Measurements from ENCODE around the gene MAML2.

Gene MAML2

DNA sequence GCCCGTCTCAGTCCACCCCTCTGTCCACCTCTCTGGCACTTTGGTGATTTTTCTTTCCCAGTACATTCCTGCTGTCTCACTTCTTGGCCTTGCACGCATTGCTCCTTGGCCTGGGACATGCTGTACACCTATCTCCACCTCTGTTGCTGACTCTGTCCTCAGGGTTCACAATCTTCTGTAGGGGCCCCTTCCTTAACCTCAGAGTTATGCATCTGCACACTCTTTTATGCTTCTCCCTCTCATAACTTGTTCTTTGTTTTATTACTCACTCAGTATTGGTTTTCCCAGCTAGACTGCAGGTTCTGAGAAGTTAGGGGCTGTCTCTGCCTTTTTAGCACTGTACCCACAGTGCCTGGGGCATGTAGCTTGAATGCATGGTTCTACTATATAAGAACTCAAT is 279.9 kb downstream of the MAML2 start:
- H3K27ac ChIP-seq (ENCODE audit: low read length): no peak overlapping the region

DNA sequence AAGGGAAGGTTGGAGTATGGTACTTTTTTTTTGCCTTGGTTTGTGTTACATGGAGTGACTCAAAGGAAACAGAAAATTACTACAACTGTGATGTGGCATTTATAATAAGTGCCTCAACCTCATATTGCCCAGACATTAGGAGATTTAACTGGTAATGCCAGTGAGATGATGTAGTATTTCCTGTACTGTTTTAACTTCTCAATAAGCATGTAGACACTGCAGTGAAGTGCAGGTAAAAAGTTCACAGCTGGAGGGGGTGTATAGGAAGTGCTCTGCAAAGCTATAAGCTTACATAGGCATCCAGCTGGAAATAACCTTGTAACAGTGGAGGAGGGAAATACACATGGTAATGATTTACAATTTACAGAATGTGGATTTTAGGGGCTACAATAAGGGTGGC is 280.9 kb downstream of the MAML2 start:
- Histone ChIP-seq H3K36me3 (replicated peaks; ENCODE audit: insufficient read depth, low read length) (no peaks in the 10 kb centered on the region), H2AFZ (ENCODE audit: low read length) (no peak overlapping the region), H3K9ac (ENCODE audit: low read length) (no peak overlapping the region), H4K20me1 (ENCODE audit: insufficient read depth, low read length) (no peaks in the 10 kb centered on the region), H3K27me3 (replicated peaks; ENCODE audit: insufficient read depth, low read length) (no peaks in the 10 kb centered on the region), H3K79me2 (ENCODE audit: low read length) (no peaks in the 10 kb centered on the region), H3K4me1 (ENCODE audit: low read length) (peaks cover 15% of the 10 kb centered on the region; the same call in 1 of the 2 replicates), H3F3A (ENCODE audit: insufficient read depth, low read length) (no peaks in the 10 kb centered on the region), H3K9me2 (replicated peaks; ENCODE audit: insufficient read depth, low read length) (no peaks in the 10 kb centered on the region), H3K4me3 (ENCODE audit: low read length) (no peak overlapping the region), H3K9me3 (replicated peaks; ENCODE audit: insufficient read depth, low read length) (no peaks in the 10 kb centered on the region), H3K4me2 (ENCODE audit: low read depth, low read length) (no peak overlapping the region), H3K27ac (ENCODE audit: low read length) (no peak overlapping the region)
- peak; percentile 50 for DNase-seq
- TF ChIP-seq EZH2 (optimal IDR thresholded peaks at IDR 0.05; ENCODE audit: low read depth, low read length): no peak
- TF ChIP-seq, protein P1, sequence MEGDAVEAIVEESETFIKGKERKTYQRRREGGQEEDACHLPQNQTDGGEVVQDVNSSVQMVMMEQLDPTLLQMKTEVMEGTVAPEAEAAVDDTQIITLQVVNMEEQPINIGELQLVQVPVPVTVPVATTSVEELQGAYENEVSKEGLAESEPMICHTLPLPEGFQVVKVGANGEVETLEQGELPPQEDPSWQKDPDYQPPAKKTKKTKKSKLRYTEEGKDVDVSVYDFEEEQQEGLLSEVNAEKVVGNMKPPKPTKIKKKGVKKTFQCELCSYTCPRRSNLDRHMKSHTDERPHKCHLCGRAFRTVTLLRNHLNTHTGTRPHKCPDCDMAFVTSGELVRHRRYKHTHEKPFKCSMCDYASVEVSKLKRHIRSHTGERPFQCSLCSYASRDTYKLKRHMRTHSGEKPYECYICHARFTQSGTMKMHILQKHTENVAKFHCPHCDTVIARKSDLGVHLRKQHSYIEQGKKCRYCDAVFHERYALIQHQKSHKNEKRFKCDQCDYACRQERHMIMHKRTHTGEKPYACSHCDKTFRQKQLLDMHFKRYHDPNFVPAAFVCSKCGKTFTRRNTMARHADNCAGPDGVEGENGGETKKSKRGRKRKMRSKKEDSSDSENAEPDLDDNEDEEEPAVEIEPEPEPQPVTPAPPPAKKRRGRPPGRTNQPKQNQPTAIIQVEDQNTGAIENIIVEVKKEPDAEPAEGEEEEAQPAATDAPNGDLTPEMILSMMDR (IDR thresholded peaks at IDR 0.05; ENCODE audit: low read length): no peak
- no peak for TF ChIP-seq EZH2phosphoT487 (IDR thresholded peaks at IDR 0.05; ENCODE audit: low read length)

More for the DNA sequence above, 279.9 kb downstream of the MAML2 start:
- H3K4me1 ChIP-seq (ENCODE audit: low read length): peaks cover 10% of the 10 kb centered on the region; the same call in 1 of the 2 replicates
- no peaks in the 10 kb centered on the region for H3K27me3 ChIP-seq (replicated peaks; ENCODE audit: insufficient read depth, low read length)
- H2AFZ ChIP-seq (ENCODE audit: low read length): no peak overlapping the region
- H3K9me2 ChIP-seq (replicated peaks; ENCODE audit: insufficient read depth, low read length): no peaks in the 10 kb centered on the region
- H3K4me3 ChIP-seq (ENCODE audit: low read length): no peak overlapping the region
- H3K79me2 ChIP-seq (ENCODE audit: low read length): no peaks in the 10 kb centered on the region
- DNase-seq: no peak
- no peak overlapping the region for H3K4me2 ChIP-seq (ENCODE audit: low read depth, low read length)
- TF ChIP-seq EZH2 (optimal IDR thresholded peaks at IDR 0.05; ENCODE audit: low read depth, low read length) (no peak), EZH2phosphoT487 (IDR thresholded peaks at IDR 0.05; ENCODE audit: low read length) (no peak)
- TF ChIP-seq, protein P1 (IDR thresholded peaks at IDR 0.05; ENCODE audit: low read length): no peak
- H3K9me3 ChIP-seq (replicated peaks; ENCODE audit: insufficient read depth, low read length): no peaks in the 10 kb centered on the region
- H3K9ac ChIP-seq (ENCODE audit: low read length): no peak overlapping the region
- H4K20me1 ChIP-seq (ENCODE audit: insufficient read depth, low read length): no peaks in the 10 kb centered on the region
- no peaks in the 10 kb centered on the region for H3F3A ChIP-seq (ENCODE audit: insufficient read depth, low read length)
- H3K36me3 ChIP-seq (replicated peaks; ENCODE audit: insufficient read depth, low read length): no peaks in the 10 kb centered on the region

DNA sequence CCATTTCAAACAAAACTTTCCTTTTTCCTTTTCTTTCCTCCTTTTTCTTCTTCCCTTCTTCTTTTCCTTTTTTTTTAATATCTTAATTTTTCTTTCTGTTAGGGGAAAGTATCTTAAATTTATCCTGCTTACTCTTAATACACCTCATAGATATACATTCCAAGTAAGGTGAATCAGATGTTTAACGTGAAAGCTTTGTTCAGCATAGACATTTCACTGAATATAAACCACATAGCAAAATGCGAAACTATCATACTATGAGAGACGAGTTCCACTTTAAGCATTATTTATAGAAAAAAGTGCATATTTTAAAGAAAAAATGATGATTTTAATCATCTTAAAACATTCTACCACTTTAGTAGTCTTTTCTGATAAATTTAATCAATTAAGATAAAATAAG is 281.3 kb downstream of the MAML2 start:
- H3K4me3 ChIP-seq (ENCODE audit: low read length): no peak overlapping the region
- H3K9me3 ChIP-seq (replicated peaks; ENCODE audit: insufficient read depth, low read length): no peaks in the 10 kb centered on the region
- no peak overlapping the region for H3K27ac ChIP-seq (ENCODE audit: low read length)
- H3K36me3 ChIP-seq (replicated peaks; ENCODE audit: insufficient read depth, low read length): no peaks in the 10 kb centered on the region
- no peaks in the 10 kb centered on the region for H4K20me1 ChIP-seq (ENCODE audit: insufficient read depth, low read length)
- DNase-seq: no peak
- H3K4me1 ChIP-seq (ENCODE audit: low read length): peaks cover 15% of the 10 kb centered on the region; the same call in 1 of the 2 replicates
- TF ChIP-seq EZH2phosphoT487 (IDR thresholded peaks at IDR 0.05; ENCODE audit: low read length) (no peak), EZH2 (optimal IDR thresholded peaks at IDR 0.05; ENCODE audit: low read depth, low read length) (no peak)
- TF ChIP-seq, protein P1 (IDR thresholded peaks at IDR 0.05; ENCODE audit: low read length): no peak
- H3F3A ChIP-seq (ENCODE audit: insufficient read depth, low read length): no peaks in the 10 kb centered on the region
- no peak overlapping the region for H2AFZ ChIP-seq (ENCODE audit: low read length)
- H3K9me2 ChIP-seq (replicated peaks; ENCODE audit: insufficient read depth, low read length): no peaks in the 10 kb centered on the region
- no peak overlapping the region for H3K9ac ChIP-seq (ENCODE audit: low read length)
- H3K79me2 ChIP-seq (ENCODE audit: low read length): no peaks in the 10 kb centered on the region
- no peak overlapping the region for H3K4me2 ChIP-seq (ENCODE audit: low read depth, low read length)
- H3K27me3 ChIP-seq (replicated peaks; ENCODE audit: insufficient read depth, low read length): no peaks in the 10 kb centered on the region

Data from MM.1S (cell line).